Panc1 (cell line): ENCODE data around the gene USH1C.

Experiments used
- POLR2AphosphoS5 ChIP-seq: IDR thresholded peaks from 2 replicates; pipeline ENCODE4 v1.6.1; 2012; ENCODE audit warnings: mild to moderate bottlenecking, low read depth, low read length, moderate library complexity
- SIN3A ChIP-seq: IDR thresholded peaks from 2 replicates; pipeline ENCODE4 v1.6.1; 2012; ENCODE audit warnings: low read depth, mild to moderate bottlenecking, low read length, moderate library complexity, borderline replicate concordance; ENCODE audit not compliant: insufficient read depth
- TCF7L2 ChIP-seq: IDR thresholded peaks from 2 replicates; pipeline ENCODE4 v1.6.1; 2011; ENCODE audit warnings: mild to moderate bottlenecking, low read depth, low read length, inconsistent platforms
- TF ChIP-seq, protein P1 (sequence below): fragments of 450-650 bp; IDR thresholded peaks from 2 replicates; pipeline ENCODE4 v1.5.1; 2017; ENCODE audit warnings: mild to moderate bottlenecking
- TF ChIP-seq, protein P2 (sequence below), 2 experiments: IDR thresholded peaks; 2 replicates each; pipeline ENCODE4 v1.6.1; 2011 to 2012; ENCODE audit warnings: low read depth in 2 of 2, control low read depth in 1 of 2, low read length in 1 of 2, mild to moderate bottlenecking in 1 of 2, moderate library complexity in 1 of 2; ENCODE audit not compliant: insufficient read depth in 1 of 2

DNA sequence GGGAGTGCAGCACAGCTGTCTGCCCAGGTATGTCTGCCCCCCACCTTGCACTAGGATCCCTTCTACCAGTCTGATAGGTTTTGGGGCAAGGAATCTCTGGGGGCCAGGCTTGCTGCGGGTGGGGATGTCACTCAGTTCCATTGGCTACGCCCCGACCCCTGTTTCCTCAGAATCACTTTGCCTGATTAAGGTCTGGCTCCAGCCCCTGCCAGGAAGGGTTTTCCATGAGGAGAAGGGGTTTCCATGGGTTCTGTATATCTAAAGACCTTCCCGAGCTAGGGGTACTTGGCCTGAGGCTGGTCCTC, 16.8 kb upstream of the USH1C start:
- TF ChIP-seq, protein P1, sequence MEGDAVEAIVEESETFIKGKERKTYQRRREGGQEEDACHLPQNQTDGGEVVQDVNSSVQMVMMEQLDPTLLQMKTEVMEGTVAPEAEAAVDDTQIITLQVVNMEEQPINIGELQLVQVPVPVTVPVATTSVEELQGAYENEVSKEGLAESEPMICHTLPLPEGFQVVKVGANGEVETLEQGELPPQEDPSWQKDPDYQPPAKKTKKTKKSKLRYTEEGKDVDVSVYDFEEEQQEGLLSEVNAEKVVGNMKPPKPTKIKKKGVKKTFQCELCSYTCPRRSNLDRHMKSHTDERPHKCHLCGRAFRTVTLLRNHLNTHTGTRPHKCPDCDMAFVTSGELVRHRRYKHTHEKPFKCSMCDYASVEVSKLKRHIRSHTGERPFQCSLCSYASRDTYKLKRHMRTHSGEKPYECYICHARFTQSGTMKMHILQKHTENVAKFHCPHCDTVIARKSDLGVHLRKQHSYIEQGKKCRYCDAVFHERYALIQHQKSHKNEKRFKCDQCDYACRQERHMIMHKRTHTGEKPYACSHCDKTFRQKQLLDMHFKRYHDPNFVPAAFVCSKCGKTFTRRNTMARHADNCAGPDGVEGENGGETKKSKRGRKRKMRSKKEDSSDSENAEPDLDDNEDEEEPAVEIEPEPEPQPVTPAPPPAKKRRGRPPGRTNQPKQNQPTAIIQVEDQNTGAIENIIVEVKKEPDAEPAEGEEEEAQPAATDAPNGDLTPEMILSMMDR, result no peak
- TF ChIP-seq SIN3A (no peak), POLR2AphosphoS5 (no peak), TCF7L2 (no peak)
- TF ChIP-seq, protein P2, sequence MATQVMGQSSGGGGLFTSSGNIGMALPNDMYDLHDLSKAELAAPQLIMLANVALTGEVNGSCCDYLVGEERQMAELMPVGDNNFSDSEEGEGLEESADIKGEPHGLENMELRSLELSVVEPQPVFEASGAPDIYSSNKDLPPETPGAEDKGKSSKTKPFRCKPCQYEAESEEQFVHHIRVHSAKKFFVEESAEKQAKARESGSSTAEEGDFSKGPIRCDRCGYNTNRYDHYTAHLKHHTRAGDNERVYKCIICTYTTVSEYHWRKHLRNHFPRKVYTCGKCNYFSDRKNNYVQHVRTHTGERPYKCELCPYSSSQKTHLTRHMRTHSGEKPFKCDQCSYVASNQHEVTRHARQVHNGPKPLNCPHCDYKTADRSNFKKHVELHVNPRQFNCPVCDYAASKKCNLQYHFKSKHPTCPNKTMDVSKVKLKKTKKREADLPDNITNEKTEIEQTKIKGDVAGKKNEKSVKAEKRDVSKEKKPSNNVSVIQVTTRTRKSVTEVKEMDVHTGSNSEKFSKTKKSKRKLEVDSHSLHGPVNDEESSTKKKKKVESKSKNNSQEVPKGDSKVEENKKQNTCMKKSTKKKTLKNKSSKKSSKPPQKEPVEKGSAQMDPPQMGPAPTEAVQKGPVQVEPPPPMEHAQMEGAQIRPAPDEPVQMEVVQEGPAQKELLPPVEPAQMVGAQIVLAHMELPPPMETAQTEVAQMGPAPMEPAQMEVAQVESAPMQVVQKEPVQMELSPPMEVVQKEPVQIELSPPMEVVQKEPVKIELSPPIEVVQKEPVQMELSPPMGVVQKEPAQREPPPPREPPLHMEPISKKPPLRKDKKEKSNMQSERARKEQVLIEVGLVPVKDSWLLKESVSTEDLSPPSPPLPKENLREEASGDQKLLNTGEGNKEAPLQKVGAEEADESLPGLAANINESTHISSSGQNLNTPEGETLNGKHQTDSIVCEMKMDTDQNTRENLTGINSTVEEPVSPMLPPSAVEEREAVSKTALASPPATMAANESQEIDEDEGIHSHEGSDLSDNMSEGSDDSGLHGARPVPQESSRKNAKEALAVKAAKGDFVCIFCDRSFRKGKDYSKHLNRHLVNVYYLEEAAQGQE (IDR thresholded peaks at IDR 0.05; ENCODE audit: insufficient read depth in 1 of 2, low read depth in 2 of 2, low read length in 1 of 2), result no peak
